ENCODE data around the gene CBLL2.

- TF ChIP-seq POLR2A (IDR thresholded peaks at IDR 0.05; ENCODE audit: low read depth, low read length) (no peak), TAF1 (IDR thresholded peaks at IDR 0.05; ENCODE audit: borderline replicate concordance, low read depth, low read length) (no peak), POLR2AphosphoS5 (IDR thresholded peaks at IDR 0.05; ENCODE audit: low read depth, low read length) (no peak)
Measured at GRCh38 chrX:22296871-22297270, 24.2 kb downstream of the CBLL2 start.
